SK-N-DZ (cell line): ENCODE data around the gene GJB4.

Experiments used
- DNase-seq: peaks from one replicate; pipeline ENCODE4 v3.0.0-alpha.2; 2015; ENCODE audit warnings: low spot score

Gene GJB4

DNA sequence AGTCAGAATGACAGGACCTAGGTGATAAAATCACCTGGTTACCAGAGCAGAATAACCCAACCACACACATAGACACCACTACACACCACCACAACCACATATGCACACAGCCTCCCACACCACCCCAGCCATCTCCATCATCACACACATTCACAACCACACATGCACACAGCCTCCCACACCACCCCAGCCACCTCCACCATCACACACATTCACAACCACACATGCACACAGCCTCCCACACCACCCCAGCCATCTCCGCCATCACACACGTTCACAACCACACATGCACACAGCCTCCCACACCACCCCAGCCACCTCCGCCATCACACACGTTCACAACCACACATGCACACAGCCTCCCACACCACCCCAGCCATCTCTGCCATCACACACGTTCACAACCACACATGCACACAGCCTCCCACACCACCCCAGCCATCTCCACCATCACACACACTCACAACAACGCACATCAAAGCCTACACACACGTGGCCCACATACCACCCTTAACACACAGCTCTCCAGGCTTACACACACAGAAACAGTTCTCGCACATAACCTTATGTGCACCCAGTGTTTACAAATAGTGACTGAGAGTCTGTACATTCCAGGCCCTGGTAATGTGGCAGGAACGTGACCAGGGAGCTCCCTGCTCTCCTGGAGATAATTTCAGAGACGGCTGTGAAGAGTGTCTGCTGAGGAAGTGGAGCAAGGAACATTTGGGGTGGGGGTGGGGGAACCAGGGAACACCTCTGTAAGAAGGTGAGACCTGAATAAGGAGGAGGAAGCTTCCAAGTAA is 18.2 kb downstream of the GJB4 start:
- no peak for DNase-seq

GRCh38 chr1:34778381-34778780 is 18.8 kb downstream of the GJB4 start:
- DNase-seq: no peak

DNA sequence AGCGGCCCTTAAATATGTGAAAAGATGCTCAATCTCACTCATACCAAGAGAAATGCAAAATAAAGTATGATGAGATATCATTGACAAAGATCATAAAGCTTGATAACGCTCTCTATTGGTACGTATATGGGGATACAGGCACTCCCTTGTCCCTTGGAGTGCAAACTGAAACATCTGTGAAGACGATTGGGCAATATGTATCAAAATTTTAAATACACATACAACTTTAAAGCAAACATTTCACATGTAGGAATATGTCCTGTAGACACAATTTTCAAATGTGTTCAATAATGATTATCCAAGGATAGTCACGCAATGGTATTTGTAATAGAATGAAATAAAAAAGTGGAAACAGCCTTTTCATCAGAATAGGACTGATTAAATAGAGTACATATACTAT is 19.5 kb downstream of the GJB4 start:
- no peak for DNase-seq

- no peak for DNase-seq
Observed at GRCh38 chr1:34779526-34779925, 20.0 kb downstream of the GJB4 start.

- no peak for DNase-seq
Observed at GRCh38 chr1:34779962-34780361, 20.4 kb downstream of the GJB4 start.

DNA sequence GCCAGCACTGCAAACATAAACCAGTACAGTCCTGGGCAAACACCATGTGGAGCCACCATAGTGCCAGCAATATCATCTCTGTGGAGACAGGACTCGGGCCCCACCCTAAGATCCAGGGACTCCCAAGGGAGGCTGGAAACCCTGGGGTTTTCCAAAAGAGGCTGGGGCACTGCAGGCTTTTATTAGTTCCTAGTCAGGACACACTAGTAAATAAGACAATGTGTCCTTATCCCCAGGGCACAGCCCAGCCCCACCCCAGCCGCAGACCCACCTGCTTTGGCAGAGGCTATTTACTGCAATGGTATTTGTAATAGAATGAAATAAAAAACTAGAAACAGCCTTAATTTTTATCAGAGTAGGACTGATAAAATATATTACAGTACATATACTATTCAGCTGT is 21.0 kb downstream of the GJB4 start:
- DNase-seq: no peak

GRCh38 chr1:34781071-34781843 is 21.7 kb downstream of the GJB4 start, which contains the start of gene GJB3:
TSS of gene GJB3 (plus strand) at chr1:34781214. CDS start at chr1:34784763, 3,549 bp downstream.
- DNase-seq: no peak

- DNase-seq: no peak
Observed at GRCh38 chr1:34781844-34782391, 22.4 kb downstream of the GJB4 start.

DNA sequence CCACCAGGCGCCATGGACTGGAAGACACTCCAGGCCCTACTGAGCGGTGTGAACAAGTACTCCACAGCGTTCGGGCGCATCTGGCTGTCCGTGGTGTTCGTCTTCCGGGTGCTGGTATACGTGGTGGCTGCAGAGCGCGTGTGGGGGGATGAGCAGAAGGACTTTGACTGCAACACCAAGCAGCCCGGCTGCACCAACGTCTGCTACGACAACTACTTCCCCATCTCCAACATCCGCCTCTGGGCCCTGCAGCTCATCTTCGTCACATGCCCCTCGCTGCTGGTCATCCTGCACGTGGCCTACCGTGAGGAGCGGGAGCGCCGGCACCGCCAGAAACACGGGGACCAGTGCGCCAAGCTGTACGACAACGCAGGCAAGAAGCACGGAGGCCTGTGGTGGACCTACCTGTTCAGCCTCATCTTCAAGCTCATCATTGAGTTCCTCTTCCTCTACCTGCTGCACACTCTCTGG is 25.2 kb downstream of the GJB4 start:
- DNase-seq: no peak

DNA sequence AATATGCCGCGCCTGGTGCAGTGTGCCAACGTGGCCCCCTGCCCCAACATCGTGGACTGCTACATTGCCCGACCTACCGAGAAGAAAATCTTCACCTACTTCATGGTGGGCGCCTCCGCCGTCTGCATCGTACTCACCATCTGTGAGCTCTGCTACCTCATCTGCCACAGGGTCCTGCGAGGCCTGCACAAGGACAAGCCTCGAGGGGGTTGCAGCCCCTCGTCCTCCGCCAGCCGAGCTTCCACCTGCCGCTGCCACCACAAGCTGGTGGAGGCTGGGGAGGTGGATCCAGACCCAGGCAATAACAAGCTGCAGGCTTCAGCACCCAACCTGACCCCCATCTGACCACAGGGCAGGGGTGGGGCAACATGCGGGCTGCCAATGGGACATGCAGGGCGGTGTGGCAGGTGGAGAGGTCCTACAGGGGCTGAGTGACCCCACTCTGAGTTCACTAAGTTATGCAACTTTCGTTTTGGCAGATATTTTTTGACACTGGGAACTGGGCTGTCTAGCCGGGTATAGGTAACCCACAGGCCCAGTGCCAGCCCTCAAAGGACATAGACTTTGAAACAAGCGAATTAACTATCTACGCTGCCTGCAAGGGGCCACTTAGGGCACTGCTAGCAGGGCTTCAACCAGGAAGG is 25.8 kb downstream of the GJB4 start:
- DNase-seq: no peak

DNA sequence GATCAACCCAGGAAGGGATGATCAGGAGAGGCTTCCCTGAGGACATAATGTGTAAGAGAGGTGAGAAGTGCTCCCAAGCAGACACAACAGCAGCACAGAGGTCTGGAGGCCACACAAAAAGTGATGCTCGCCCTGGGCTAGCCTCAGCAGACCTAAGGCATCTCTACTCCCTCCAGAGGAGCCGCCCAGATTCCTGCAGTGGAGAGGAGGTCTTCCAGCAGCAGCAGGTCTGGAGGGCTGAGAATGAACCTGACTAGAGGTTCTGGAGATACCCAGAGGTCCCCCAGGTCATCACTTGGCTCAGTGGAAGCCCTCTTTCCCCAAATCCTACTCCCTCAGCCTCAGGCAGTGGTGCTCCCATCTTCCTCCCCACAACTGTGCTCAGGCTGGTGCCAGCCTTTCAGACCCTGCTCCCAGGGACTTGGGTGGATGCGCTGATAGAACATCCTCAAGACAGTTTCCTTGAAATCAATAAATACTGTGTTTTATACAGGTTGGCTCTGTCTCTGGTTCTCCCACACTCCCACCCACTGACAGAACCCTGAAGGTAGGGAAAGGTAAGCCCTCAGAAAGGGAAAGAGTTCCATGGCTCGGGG is 26.4 kb downstream of the GJB4 start:
- DNase-seq: no peak

DNA sequence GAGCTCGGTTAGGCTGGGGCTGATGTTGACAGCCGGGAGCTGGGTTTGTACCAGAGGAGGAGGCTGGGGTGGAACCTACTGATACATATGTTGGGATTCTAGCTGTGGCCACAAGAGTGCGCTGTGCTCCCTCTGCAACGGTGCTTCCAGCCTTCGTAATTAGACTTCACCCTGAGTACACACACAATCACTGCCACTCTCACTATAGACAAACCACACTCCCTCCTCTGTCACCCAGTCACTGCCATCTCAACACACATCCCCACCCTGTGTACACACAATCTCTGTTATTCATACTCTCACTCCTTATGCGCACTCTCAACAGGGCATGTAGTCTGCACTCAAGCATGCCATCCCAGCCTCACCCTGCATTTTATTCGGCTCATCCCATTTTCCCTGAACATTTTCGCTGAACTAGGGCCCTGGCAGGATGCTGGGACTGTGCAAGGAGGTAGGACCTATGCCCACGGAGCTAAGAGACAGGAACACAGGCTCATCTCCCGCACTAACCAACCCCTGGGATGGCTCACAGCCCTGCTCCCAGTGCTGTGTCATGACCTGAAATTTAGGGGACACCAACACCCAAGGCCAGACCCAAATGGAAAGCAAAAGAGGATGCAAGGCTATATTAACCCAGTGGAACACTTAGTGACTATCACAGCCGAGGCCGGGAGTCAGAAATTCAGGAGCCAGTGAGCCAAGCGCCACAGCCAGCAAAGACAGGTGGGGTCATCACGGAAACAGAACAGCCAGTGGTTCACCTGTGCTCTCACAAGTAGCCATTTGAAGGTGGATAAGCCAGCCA is 27.2 kb downstream of the GJB4 start:
- peak; percentile 58 for DNase-seq

- no peak for DNase-seq
Observed at GRCh38 chr1:34787461-34788420, 28.2 kb downstream of the GJB4 start.

GRCh38 chr1:34790985-34791384 is 31.4 kb downstream of the GJB4 start:
- no peak for DNase-seq

DNA sequence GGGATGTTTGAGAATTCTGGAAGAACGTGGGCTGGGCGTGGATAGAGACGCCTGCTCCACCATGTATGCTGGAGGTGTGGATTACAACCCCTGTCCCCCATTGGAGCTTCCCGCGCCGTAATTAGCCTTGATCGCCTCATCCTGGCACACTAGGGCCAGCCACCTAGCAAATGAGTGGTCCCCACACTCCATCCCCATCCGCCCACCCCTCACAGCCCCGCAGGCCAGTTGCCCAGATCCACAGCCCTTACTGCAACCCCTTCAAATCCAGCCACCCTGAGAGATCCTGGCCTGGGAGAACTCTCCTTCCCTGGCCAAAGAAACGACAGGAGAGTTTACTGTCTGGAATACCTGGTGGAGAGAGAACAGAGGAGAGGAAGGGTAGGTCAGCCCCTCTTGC is 32.9 kb downstream of the GJB4 start:
- DNase-seq: no peak

GRCh38 chr1:34792868-34793727 is 33.6 kb downstream of the GJB4 start, which contains the start of gene GJA4:
TSS of gene GJA4 (plus strand) at chr1:34792999. CDS start at chr1:34794214, 1,215 bp downstream.
- no peak for DNase-seq

- DNase-seq: no peak
Observed at GRCh38 chr1:34794001-34794789, 34.7 kb downstream of the GJB4 start.

- DNase-seq: no peak
Observed at GRCh38 chr1:34794790-34795180, 35.2 kb downstream of the GJB4 start.
